Stimulated activated CD8-positive, alpha-beta memory T cell treated with anti-CD3 and anti-CD28 coated beads, Interleukin-7, amount 100 ng/mL, for 1 hour (primary cell): ENCODE measurements around the gene KCNIP1.

Source experiments
- DNase-seq, 2 donors: peaks; one replicate each; pipeline ENCODE4 v3.0.0-alpha.2; 2020; ENCODE audit warnings: low read depth in 2 of 2

The KCNIP1 gene

GRCh38 chr5:170563824-170564567 is 60.2 kb downstream of the KCNIP1 start:
- DNase-seq = no peak

DNA sequence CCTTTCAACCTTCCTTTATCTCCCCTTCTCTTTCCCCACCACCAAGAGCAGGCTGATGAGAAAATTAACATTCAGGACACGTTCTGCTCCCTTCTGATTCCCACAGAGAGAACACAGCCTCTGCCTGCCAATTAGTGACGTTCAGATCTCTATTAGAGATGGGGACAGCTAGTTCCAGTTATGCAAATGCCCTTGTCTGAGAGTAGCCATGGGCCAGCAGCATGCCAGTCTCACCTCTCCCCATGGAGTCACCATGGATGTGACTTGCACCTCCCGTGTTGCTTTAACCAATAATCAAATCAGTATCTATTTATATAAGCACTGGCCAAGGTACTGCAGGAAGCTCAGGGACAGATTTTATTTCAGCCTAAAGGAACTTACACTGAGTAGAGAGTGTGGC is 61.3 kb downstream of the KCNIP1 start:
- DNase-seq = no peak

GRCh38 chr5:170569101-170569500 is 65.3 kb downstream of the KCNIP1 start:
- DNase-seq = no peak

GRCh38 chr5:170570476-170570875 is 66.7 kb downstream of the KCNIP1 start:
- DNase-seq = no peak

DNA sequence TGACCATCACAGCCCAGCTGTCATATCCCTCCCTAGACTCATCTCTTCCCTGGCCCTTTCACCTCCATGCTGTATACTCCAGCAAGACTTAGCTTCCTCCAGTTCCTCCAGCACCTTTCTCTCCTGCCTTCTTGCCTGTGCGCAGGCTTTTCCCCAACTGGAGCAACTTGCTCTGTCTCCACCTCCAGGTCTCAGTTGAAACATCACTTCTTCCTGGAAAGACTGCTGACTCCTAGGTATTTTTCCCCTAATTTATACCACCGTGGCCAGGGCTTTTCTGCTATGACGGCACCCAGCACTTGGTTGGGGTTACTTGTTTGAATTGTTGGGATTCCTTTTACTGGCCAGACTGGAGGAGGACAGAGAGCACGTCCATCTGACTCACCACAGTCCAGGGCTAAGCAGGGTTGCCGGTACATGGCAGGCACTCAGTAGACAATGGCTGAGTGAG is 67.5 kb downstream of the KCNIP1 start:
- no peak for DNase-seq

- no peak for DNase-seq
Observed at GRCh38 chr5:170571875-170572852, 68.3 kb downstream of the KCNIP1 start.

DNA sequence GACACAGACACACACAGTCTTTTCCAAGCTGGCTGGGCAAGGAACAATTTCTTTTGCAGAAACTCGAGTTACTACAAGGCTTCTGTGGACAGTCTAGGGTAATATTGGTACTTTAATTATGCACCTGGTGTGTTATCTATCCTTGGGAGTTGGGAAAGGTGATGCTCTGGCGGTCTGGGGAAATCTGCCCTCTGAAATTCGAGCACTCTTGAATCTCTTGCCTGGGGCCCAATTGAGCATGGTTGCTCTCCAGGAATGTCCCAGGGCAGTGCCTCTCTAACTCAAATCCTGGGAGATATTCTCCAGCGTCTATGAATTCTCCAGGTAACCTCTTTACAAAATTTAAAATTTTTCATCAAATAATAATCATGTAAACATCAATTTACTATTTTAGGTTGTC is 69.3 kb downstream of the KCNIP1 start:
- DNase-seq = no peak

GRCh38 chr5:170573660-170574059 is 69.8 kb downstream of the KCNIP1 start:
- DNase-seq = no peak

- no peak for DNase-seq
Observed at GRCh38 chr5:170576602-170577535, 73.0 kb downstream of the KCNIP1 start.

GRCh38 chr5:170579601-170580000 is 75.8 kb downstream of the KCNIP1 start:
- DNase-seq = no peak

- no peak for DNase-seq
Observed at GRCh38 chr5:170581211-170581610, 77.4 kb downstream of the KCNIP1 start.

- DNase-seq = no peak
Observed at GRCh38 chr5:170582644-170583330, 79.0 kb downstream of the KCNIP1 start.

DNA sequence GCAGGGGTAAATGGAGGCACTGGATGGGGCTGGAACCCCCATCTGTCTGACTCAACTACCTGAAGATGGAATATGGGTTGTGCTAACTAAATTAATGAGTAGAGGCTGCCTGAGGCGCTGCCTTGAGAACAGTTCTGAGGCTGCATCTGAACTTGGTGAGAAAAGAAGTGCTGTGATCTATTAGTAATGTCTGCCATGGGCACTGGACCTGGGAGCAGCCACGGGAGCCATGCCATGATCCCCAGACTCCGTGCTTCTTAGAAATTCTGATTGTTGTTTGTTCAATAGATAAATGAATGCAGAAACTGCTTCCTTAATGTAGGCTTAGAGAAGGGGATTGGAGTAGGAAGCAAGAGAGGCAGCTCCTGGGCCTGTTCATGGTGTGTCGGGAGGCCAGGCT is 80.2 kb downstream of the KCNIP1 start:
- no peak for DNase-seq

- DNase-seq = no peak
Observed at GRCh38 chr5:170584450-170585058, 80.7 kb downstream of the KCNIP1 start.

- no peak for DNase-seq
Observed at GRCh38 chr5:170585273-170585948, 81.6 kb downstream of the KCNIP1 start.

GRCh38 chr5:170587808-170588207 is 84.0 kb downstream of the KCNIP1 start:
- DNase-seq = no peak

- DNase-seq = no peak
Observed at GRCh38 chr5:170589643-170590042, 85.8 kb downstream of the KCNIP1 start.

DNA sequence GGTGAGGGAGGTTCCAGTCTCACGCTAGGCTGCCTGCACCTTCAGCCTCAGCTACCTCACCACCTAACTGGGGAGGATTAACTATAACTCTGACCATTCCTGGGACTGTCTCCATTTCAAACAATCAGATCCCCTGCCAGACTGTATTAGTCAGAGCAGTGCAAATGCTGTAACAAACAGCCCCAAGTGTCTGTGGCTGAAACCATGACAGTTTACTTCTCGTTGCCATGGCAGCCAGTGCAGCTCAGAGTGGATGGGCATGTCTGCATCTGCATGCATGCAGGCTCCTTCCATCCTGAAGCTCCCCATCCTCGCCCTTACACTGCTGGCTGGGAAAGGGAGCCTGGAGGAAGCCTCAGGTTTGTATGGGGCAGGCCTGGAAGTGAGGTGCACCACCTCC is 86.7 kb downstream of the KCNIP1 start:
- no peak for DNase-seq

GRCh38 chr5:170591054-170591453 is 87.2 kb downstream of the KCNIP1 start:
- no peak for DNase-seq

DNA sequence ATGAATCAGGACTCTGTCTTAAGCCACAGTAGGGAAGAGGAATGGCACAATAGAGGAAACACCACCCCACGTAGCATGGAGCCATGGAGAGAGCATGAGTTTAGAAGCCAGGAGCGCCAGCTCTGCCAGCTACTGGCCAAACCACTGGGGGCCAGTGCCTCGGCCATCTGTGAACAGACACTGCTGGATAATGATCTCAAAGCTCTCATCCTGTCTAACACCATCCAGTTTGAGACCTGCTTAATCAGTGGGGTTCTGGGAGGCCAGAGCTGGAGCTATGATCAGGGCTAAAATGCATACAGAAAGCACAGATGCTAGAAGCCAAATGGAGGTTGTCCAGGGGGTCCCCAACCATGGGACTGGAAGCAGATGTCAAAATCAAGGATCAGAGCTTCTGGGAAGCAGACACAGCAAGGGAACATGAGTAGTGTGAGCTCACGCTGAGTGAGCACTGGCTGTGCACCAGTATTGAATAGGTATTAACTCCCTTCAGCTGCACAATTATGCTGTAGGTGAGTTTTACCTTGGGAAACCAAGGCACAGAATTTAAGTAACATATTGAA is 92.7 kb downstream of the KCNIP1 start:
- no peak for DNase-seq
